ENCODE measurements around the gene SLC16A12.

GRCh38 chr10:89425000-89425399 is 110.4 kb downstream of the SLC16A12 start:
- TF ChIP-seq POLR2A (IDR thresholded peaks at IDR 0.05; ENCODE audit: low read depth, low read length) (no peak), POLR2AphosphoS5 (IDR thresholded peaks at IDR 0.05; ENCODE audit: low read depth, low read length) (no peak), TAF1 (IDR thresholded peaks at IDR 0.05; ENCODE audit: low read depth, low read length) (no peak), SPI1 (IDR thresholded peaks at IDR 0.05; ENCODE audit: low read depth, low read length) (no peak), POU2F2 (IDR thresholded peaks at IDR 0.05; ENCODE audit: low read depth, low read length) (no peak)
